SK-N-MC (cell line): ENCODE measurements around the gene CTSE.

Experiments
- EZH2 ChIP-seq: fragments of 200-600 bp; sonication (generic); IDR thresholded peaks from one replicate; pipeline ENCODE4 v1.6.1; 2017; ENCODE audit warnings: antibody characterized with exemption
- POLR2AphosphoS5 ChIP-seq: IDR thresholded peaks from 2 replicates; pipeline ENCODE4 v1.6.1; 2012; ENCODE audit warnings: mild to moderate bottlenecking, low read depth, low read length, borderline replicate concordance

DNA sequence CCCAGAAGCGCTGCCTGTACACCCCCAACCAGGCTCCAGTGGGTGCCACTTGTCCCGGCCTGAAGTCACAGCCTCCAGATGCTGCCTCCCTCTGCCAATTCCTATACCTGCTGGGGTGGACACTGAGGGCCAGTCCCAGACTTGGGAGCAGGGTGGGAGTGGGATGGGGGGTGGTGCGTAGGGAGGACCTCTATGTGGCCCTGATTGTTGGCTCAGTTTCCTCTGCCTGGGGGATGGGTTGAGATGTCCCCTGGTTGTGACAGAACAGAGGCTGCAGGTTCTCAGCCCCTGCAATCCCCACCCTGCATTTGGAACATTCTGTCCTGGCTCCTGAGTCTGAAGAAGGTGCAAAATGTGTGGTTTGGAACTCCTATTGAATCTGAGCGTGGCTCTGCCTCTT, 47.7 kb downstream of the CTSE start:
- TF ChIP-seq EZH2 (no peak), POLR2AphosphoS5 (no peak)
